Germinal center (tissue), 1 donor: ENCODE data around the gene IMMP2L.

Source experiments
- DNase-seq: peaks from one replicate; pipeline ENCODE4 v3.0.0; 2012; ENCODE audit warnings: mixed read lengths, low spot score

IMMP2L gene

GRCh38 chr7:110921595-110922151, 640.6 kb downstream of the IMMP2L start:
- DNase-seq, result no peak

- DNase-seq, result no peak
These were observed 643.2 kb downstream of the IMMP2L start for GRCh38 chr7:110918949-110919548.

- no peak for DNase-seq
These were observed 648.0 kb downstream of the IMMP2L start for GRCh38 chr7:110914263-110914662.

- no peak for DNase-seq
These were observed 650.7 kb downstream of the IMMP2L start for GRCh38 chr7:110911632-110912031.

- DNase-seq, result no peak
These were observed 653.2 kb downstream of the IMMP2L start for GRCh38 chr7:110909117-110909516.

GRCh38 chr7:110905773-110906566, 656.3 kb downstream of the IMMP2L start:
- DNase-seq, result no peak

GRCh38 chr7:110898516-110898915, 663.8 kb downstream of the IMMP2L start:
- no peak for DNase-seq

- DNase-seq, result no peak
These were observed 664.8 kb downstream of the IMMP2L start for GRCh38 chr7:110897538-110897937.

- no peak for DNase-seq
These were observed 668.2 kb downstream of the IMMP2L start for GRCh38 chr7:110894111-110894510.

GRCh38 chr7:110891197-110891596, 671.1 kb downstream of the IMMP2L start:
- DNase-seq, result no peak

GRCh38 chr7:110890101-110890500, 672.2 kb downstream of the IMMP2L start:
- DNase-seq, result no peak

GRCh38 chr7:110889335-110889734, 673.0 kb downstream of the IMMP2L start:
- no peak for DNase-seq

- no peak for DNase-seq
These were observed 673.7 kb downstream of the IMMP2L start for GRCh38 chr7:110888641-110889040.

- DNase-seq, result no peak
These were observed 676.8 kb downstream of the IMMP2L start for GRCh38 chr7:110885474-110885873.

- DNase-seq, result no peak
These were observed 680.6 kb downstream of the IMMP2L start for GRCh38 chr7:110881721-110882120.

- no peak for DNase-seq
These were observed 681.3 kb downstream of the IMMP2L start for GRCh38 chr7:110880971-110881370.

GRCh38 chr7:110877016-110877415, 685.3 kb downstream of the IMMP2L start:
- DNase-seq, result no peak

- DNase-seq, result no peak
These were observed 686.9 kb downstream of the IMMP2L start for GRCh38 chr7:110875346-110875745.

GRCh38 chr7:110871856-110872255, 690.4 kb downstream of the IMMP2L start:
- no peak for DNase-seq

- no peak for DNase-seq
These were observed 691.4 kb downstream of the IMMP2L start for GRCh38 chr7:110870926-110871325.

GRCh38 chr7:110868458-110868857, 693.8 kb downstream of the IMMP2L start:
- no peak for DNase-seq

GRCh38 chr7:110867771-110868170, 694.5 kb downstream of the IMMP2L start:
- DNase-seq, result no peak

GRCh38 chr7:110863258-110863657, 699.0 kb downstream of the IMMP2L start:
- DNase-seq, result no peak
